ENCODE results near the gene PDE6A.

Gene PDE6A

GRCh38 chr5:149824120-149824519 is 120.5 kb downstream of the PDE6A start:
- H3K27me3 Mint-ChIP-seq = no peaks in the 10 kb centered on the region
- H3K9me3 Mint-ChIP-seq (ENCODE audit: low read depth) = no peaks in the 10 kb centered on the region
- H3K4me3 Mint-ChIP-seq = no peak overlapping the region
- H3K36me3 Mint-ChIP-seq = peaks cover 7% of the 10 kb centered on the region
- H3K4me1 Mint-ChIP-seq (ENCODE audit: low read depth) = no peaks in the 10 kb centered on the region
- H3K27ac Mint-ChIP-seq = no peak overlapping the region

- Mint-ChIP-seq H3K36me3 (peaks cover 5% of the 10 kb centered on the region), H3K9me3 (ENCODE audit: low read depth) (no peaks in the 10 kb centered on the region), H3K27ac (no peak overlapping the region), H3K4me1 (ENCODE audit: low read depth) (no peaks in the 10 kb centered on the region), H3K27me3 (no peaks in the 10 kb centered on the region), H3K4me3 (no peak overlapping the region)
These were observed 121.2 kb downstream of the PDE6A start for GRCh38 chr5:149823375-149823774.

GRCh38 chr5:149822301-149822700 is 122.3 kb downstream of the PDE6A start:
- Mint-ChIP-seq H3K36me3 (peaks cover 5% of the 10 kb centered on the region), H3K4me3 (no peak overlapping the region), H3K9me3 (ENCODE audit: low read depth) (no peaks in the 10 kb centered on the region), H3K27ac (no peak overlapping the region), H3K27me3 (no peaks in the 10 kb centered on the region), H3K4me1 (ENCODE audit: low read depth) (no peaks in the 10 kb centered on the region)

GRCh38 chr5:149820536-149821510 is 123.8 kb downstream of the PDE6A start:
- Mint-ChIP-seq H3K4me3 (no peak overlapping the region), H3K36me3 (peaks cover 5% of the 10 kb centered on the region), H3K27ac (no peak overlapping the region), H3K4me1 (ENCODE audit: low read depth) (no peaks in the 10 kb centered on the region), H3K9me3 (ENCODE audit: low read depth) (no peaks in the 10 kb centered on the region), H3K27me3 (no peaks in the 10 kb centered on the region)

GRCh38 chr5:149820012-149820411 is 124.6 kb downstream of the PDE6A start:
- Mint-ChIP-seq H3K9me3 (ENCODE audit: low read depth) (no peaks in the 10 kb centered on the region), H3K36me3 (peaks cover 5% of the 10 kb centered on the region), H3K4me3 (no peak overlapping the region), H3K27me3 (no peaks in the 10 kb centered on the region), H3K4me1 (ENCODE audit: low read depth) (no peaks in the 10 kb centered on the region), H3K27ac (no peak overlapping the region)

- Mint-ChIP-seq H3K4me3 (no peak overlapping the region), H3K27me3 (no peaks in the 10 kb centered on the region), H3K9me3 (ENCODE audit: low read depth) (no peaks in the 10 kb centered on the region), H3K27ac (no peak overlapping the region), H3K36me3 (peaks cover 5% of the 10 kb centered on the region), H3K4me1 (ENCODE audit: low read depth) (no peaks in the 10 kb centered on the region)
These were observed 126.5 kb downstream of the PDE6A start for GRCh38 chr5:149818116-149818515.

- Mint-ChIP-seq H3K4me1 (ENCODE audit: low read depth) (no peaks in the 10 kb centered on the region), H3K36me3 (peaks cover 5% of the 10 kb centered on the region), H3K27ac (no peak overlapping the region), H3K4me3 (no peak overlapping the region), H3K9me3 (ENCODE audit: low read depth) (no peaks in the 10 kb centered on the region), H3K27me3 (no peaks in the 10 kb centered on the region)
These were observed 127.0 kb downstream of the PDE6A start for GRCh38 chr5:149817539-149818060.

GRCh38 chr5:149816661-149817060 is 127.9 kb downstream of the PDE6A start:
- Mint-ChIP-seq H3K9me3 (ENCODE audit: low read depth) (no peaks in the 10 kb centered on the region), H3K27me3 (no peaks in the 10 kb centered on the region), H3K4me1 (ENCODE audit: low read depth) (no peaks in the 10 kb centered on the region), H3K36me3 (peaks cover 3% of the 10 kb centered on the region), H3K4me3 (no peak overlapping the region), H3K27ac (no peak overlapping the region)

GRCh38 chr5:149811453-149811852 is 133.1 kb downstream of the PDE6A start:
- Mint-ChIP-seq H3K27me3 (no peaks in the 10 kb centered on the region), H3K9me3 (ENCODE audit: low read depth) (no peaks in the 10 kb centered on the region), H3K4me3 (no peak overlapping the region), H3K4me1 (ENCODE audit: low read depth) (peaks cover 2% of the 10 kb centered on the region), H3K27ac (no peak overlapping the region), H3K36me3 (no peaks in the 10 kb centered on the region)

GRCh38 chr5:149810856-149811255 is 133.7 kb downstream of the PDE6A start:
- H3K27ac Mint-ChIP-seq = no peak overlapping the region
- peaks cover 2% of the 10 kb centered on the region for H3K4me1 Mint-ChIP-seq (ENCODE audit: low read depth)
- H3K4me3 Mint-ChIP-seq = no peak overlapping the region
- H3K27me3 Mint-ChIP-seq = no peaks in the 10 kb centered on the region
- H3K36me3 Mint-ChIP-seq = no peaks in the 10 kb centered on the region
- H3K9me3 Mint-ChIP-seq (ENCODE audit: low read depth) = no peaks in the 10 kb centered on the region

GRCh38 chr5:149809931-149810691 is 134.5 kb downstream of the PDE6A start:
- Mint-ChIP-seq H3K27ac (no peak overlapping the region), H3K27me3 (no peaks in the 10 kb centered on the region), H3K4me3 (no peak overlapping the region), H3K36me3 (no peaks in the 10 kb centered on the region), H3K4me1 (ENCODE audit: low read depth) (peaks cover 2% of the 10 kb centered on the region), H3K9me3 (ENCODE audit: low read depth) (no peaks in the 10 kb centered on the region)

- no peaks in the 10 kb centered on the region for H3K9me3 Mint-ChIP-seq (ENCODE audit: low read depth)
- H3K27ac Mint-ChIP-seq = no peak overlapping the region
- peaks cover 2% of the 10 kb centered on the region for H3K4me1 Mint-ChIP-seq (ENCODE audit: low read depth)
- H3K4me3 Mint-ChIP-seq = no peak overlapping the region
- no peaks in the 10 kb centered on the region for H3K36me3 Mint-ChIP-seq
- no peaks in the 10 kb centered on the region for H3K27me3 Mint-ChIP-seq
These were observed 136.2 kb downstream of the PDE6A start for GRCh38 chr5:149808264-149808982.

Data from activated naive CD8-positive, alpha-beta T cell (primary cell).